SK-MEL-5 (cell line): Measurements from ENCODE around the gene DCTN5. TPM values are rescaled to one million over a fixed set of nuclear protein-coding genes. Genes with fewer than 3 reads are reported as not detected.
"Not testable (repeated sequence)": the region's sequence is repeated elsewhere in the genome, so short reads cannot be mapped to it uniquely, and the experiment has no call there.

Experiments used
- DNase-seq: peaks from one replicate; pipeline ENCODE4 v3.0.0-alpha.2; 2016; ENCODE audit warnings: low read depth, low spot score
- in situ Hi-C: cut with HindIII; loops from 2 replicates; pipeline ENCODE4 v1.10.0; 2016; ENCODE audit warnings: low sequenced_read_pairs, high pct_unique_total_duplicates, low pct_unique_long_range_greater_than_20kb
- polyA plus RNA-seq, 2 experiments: library from polyadenylated mRNA; depleted of rRNA; stranded (reverse); fragments of >200 nt; gene quantifications; 2 replicates each; pipeline ENCODE4 v1.2.3, GENCODE V29; 2015
- total RNA-seq: library from RNA; depleted of rRNA; stranded (reverse); fragments of >200 nt; shearing (Covaris generic); gene quantifications from 2 replicates; pipeline ENCODE4 v1.2.3, GENCODE V29; 2014; rRNA removed

DCTN5 gene
- total RNA-seq = 70.6 and 75.6 TPM in 2 replicates
- polyA plus RNA-seq (2015; cell fraction: cytosol; rRNA removed) = 54.6 and 59.9 TPM in 2 replicates
- polyA plus RNA-seq (2015; cell fraction: nucleus; rRNA removed) = 60.0 and 97.8 TPM in 2 replicates

DNA sequence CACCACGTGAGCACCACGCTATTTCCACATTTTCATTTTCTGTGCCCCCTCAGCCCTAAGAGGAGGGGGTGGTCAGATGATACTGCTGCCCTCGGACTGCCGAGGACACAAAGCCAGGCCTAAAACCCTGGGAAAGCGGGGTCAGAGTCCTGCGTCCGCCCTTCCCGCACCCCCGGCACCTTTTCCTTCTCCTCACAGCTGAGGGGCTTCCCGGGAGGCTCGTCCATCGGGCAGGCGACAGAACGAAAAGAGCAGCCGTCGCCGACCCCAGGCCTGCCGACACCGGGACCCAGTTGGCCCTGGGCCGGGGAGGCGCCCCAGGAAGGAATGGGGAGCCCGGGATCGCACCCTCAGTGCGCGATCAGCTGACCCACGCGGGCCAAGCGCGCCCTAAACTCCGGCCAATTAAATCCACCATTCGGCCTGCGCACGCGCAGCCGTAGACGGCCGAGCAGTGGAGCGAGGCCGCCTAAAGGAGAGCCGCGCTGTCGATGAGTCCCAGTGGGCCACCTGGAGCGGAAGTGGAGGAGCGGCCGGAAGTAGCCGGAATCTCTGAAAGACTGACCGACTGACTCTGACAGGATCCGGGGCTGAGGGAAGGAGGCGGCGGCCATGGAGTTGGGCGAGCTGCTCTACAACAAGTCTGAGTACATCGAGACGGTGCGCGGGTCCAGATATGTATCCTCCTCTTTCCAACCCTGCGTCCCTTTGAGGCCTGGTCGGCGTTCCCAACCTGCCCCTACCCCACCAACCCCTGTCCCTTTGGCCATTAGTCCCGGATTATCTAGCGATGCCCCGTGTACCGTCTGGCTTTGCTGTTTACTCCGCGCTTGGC is at the start of gene DCTN5, which contains the start of gene PALB2:
TSS of gene DCTN5 (plus strand) at position 536 of the 835 bp plus-strand sequence. CDS start at position 613, 77 bp downstream.
TSS of gene PALB2 (minus strand) at position 380 of the 835 bp plus-strand sequence. CDS start at position 227, 153 bp downstream.
- in situ Hi-C loops = no loop called here

DNA sequence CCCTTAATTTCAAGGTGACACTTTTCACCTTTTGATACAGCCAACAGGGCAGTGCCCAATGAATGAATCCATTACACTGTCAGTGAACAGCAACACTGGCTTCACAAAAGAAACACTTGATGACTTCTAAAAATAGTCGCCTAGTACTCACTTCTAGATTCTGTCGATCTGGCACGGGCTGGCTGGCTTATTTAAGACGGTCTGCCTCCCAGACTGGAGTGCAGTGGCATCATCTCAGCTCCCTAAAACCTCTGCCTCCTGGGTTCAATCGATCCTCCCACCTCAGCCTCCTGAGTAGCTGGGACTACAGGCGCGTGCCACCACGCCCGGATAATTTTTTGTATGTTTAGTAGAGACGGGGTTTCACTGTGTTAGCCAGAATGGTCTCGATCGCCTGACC is 47.1 kb upstream of the DCTN5 start:
- no peak for DNase-seq
- in situ Hi-C loops = no loop called here

More for the DNA sequence above, at the start of gene DCTN5, which contains the start of gene PALB2:
- DNase-seq = peak; percentile 94

DNA sequence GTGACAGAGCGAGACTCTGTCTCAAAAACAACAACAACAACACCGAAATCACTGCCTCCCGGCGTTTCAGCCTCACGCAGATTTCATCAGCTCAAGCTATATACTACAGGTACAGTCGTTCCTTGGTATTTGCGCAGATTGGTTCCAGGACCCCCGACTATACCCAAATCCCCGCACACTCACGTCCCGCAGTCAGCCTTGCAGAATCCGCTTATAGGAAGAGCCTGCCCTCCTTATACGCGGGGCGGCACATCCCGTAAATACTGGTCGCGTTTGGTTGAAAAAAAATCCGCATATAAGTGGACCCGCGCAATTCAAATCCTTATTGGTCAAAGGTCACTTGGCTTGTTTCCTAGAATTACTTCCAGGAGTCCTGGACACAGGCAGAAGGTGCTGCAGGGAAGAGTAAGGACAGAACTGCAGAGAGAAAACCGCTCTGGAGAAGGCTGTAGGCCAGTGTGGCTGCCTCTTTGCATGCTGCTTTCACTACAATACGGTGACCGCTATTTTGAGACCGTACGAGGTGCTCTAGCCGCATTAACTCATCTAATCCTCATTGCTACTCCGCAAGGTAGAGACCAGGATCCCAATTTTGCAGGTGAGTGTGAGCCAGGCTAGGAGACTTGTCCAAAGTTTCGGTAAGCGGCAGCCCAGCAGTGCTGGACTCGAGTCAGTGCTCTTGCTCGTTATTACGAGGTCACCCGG is 45.9 kb upstream of the DCTN5 start:
- in situ Hi-C loops = no loop called here

GRCh38 chr16:23595951-23596720 is 45.1 kb upstream of the DCTN5 start, which contains the start of gene NDUFAB1:
TSS of gene NDUFAB1 (minus strand) at chr16:23596316. CDS start at chr16:23596290, 26 bp downstream.
- in situ Hi-C loops = no loop called here
- peak; percentile 87 for DNase-seq

More for the DNA sequence above, 45.9 kb upstream of the DCTN5 start:
- DNase-seq = peak; percentile 4

- in situ Hi-C loops = no loop called here
- peak; percentile 89 for DNase-seq
Measured at GRCh38 chr16:23597003-23597756, 44.1 kb upstream of the DCTN5 start.

- in situ Hi-C loops = no loop called here
- no peak for DNase-seq
Measured at GRCh38 chr16:23607726-23608125, 33.5 kb upstream of the DCTN5 start.

- in situ Hi-C loops = no loop called here
Measured at GRCh38 chr16:23608194-23608593, 33.1 kb upstream of the DCTN5 start.

GRCh38 chr16:23609929-23610328 is 31.3 kb upstream of the DCTN5 start:
- in situ Hi-C loops = no loop called here
- no peak for DNase-seq

More at GRCh38 chr16:23608194-23608593, 33.1 kb upstream of the DCTN5 start:
- DNase-seq = no peak

DNA sequence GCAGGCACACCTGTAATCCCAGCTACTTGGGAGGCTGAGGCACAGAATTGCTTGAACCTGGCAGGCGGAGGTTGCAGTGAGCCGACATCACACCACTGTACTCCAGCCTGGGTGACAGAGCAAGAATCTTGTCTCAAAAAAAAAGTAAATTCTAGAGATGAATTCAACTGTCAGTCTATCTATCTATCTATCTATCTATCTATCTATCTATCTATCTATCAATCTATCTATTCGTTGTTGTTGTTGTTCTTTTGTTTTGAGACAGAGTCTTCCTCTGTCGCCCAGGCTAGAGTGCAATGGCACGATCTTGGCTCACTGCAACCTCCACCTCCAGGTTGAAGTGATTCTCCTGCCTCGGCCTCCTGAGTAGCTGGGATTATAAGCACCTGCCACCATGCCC is 30.4 kb upstream of the DCTN5 start:
- in situ Hi-C loops, DNase-seq: not testable (repeated sequence)

GRCh38 chr16:23611936-23612335 is 29.3 kb upstream of the DCTN5 start:
- no peak for DNase-seq
- in situ Hi-C loops = no loop called here

DNA sequence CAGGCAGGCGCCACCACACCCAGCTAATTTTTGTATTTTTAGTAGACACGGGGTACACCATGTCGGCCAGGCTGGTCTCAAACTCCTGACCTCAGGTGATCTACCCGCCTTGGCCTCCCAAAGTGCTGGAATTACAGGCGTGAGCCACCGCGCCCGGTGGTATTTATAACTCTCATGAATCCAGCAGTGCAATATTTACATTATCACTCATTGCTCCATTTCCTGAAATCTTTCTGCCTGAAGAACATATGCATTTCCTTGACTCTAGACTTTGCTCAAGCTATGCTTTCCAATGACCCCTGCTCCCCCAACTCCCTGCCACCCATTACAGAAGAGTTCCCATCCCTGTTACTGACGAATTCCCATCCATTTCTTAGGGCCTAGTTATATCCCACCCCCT is 25.5 kb upstream of the DCTN5 start:
- no peak for DNase-seq
- in situ Hi-C loops = no loop called here

DNA sequence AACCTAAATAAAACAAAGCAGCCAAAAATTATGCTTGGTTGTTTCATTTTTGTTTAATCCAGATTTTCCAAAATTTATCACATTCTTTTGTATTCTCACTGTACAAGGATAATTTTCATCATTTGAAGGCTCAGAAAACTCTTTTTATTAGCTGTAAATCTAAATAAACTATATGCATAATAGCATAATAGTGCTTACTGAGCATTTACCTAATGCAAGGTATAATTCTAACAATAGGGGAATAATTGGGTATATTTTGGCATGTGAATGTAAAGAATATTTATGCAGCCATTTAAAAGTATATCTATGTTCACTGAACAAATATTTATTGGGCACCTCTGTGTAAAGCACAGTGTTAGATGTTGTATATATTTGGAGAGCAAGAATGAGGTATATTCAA is 17.2 kb upstream of the DCTN5 start:
- in situ Hi-C loops = no loop called here
- DNase-seq = no peak

DNA sequence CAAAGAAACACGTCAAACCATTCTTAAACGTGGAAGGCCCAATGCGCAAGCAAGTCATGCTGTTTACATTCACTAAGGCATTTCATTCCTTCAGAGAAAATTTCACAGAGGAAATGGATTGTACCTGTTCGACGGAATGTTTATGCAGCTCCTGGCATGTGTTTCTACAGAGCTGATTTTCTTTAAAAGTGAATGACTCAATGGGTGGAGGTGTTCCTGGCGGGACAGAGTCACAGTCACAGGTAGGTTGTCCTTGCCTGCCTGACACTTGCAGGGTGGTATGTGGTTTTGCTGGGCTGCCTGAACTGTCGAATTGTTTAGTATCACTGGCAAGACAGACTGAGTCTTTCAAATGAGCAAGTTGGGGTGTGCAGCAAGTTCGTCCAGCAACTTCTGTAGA is 11.8 kb upstream of the DCTN5 start:
- in situ Hi-C loops = no loop called here
- DNase-seq = no peak

GRCh38 chr16:23631874-23632273 is 9.4 kb upstream of the DCTN5 start:
- in situ Hi-C loops, DNase-seq: not testable (repeated sequence)

DNA sequence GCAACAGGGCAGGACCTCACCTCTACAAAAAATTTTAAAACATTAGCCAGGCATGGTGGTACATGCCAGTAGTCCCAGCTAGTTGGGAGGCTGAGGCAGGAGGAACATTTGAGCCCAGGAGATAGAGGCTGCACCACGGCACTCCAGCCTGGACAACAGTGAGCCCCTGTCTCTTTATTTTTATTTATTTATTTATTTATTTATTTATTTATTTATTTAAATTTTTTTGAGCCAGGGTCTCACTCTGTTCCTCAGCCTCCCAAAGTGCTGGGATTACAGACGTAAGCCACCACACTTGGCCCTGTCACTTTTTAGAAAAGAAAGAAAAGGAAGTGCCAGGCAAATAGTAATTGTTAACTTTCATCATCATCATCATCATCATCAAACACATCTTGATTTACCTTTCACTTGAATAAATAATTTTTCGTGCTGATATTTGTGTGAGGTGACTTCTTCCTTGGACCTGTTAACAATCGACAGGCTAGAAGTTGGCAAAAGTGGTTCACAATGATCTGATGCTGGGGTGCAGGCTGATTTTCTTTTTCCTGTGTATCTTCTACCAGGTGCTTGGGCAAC is 6.7 kb upstream of the DCTN5 start:
- no peak for DNase-seq
- in situ Hi-C loops = no loop called here

DNA sequence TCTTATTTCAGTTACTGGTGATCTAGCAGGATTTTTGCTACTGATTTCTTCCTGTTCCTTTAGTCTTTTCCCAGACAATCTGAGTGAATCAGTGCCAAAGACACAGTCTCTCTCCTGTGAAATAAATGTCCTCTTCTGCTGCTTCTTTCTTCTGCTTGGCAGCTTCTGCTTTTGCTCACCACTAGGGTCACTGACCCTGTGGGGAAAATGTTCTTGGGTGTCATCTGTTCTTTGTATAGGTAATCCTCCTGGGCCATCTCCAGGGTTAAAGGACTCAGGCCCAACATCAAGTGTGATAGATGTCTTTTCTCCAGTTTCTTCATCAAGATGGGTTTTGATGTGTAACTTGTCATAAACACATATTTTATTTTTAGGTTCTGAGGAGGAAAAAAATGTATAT is 5.3 kb upstream of the DCTN5 start:
- in situ Hi-C loops = no loop called here
- no peak for DNase-seq

DNA sequence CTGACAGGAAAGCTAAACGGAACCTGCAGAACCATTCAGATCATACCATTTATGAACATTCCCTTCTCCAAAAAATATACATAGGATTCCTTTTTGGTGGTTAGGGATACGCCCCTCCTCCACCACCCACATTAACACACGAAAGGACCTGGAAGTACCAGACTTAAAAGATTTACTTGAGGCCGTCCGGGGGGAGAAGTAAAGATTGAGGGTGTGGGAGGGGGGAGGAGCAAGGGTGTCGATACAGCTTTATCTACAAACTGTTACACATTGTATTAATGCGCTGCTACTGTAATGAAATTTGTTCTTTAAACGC is 693 bp upstream of the DCTN5 start:
- DNase-seq = peak; percentile 9
- in situ Hi-C loops = no loop called here
